ENCODE data around the gene PRPF38B.

PRPF38B gene

GRCh38 chr1:108734171-108734865 lies 42.2 kb downstream of the PRPF38B start:
- no peak for DNase-seq (ENCODE audit: low read depth)
- TF ChIP-seq, protein P1, sequence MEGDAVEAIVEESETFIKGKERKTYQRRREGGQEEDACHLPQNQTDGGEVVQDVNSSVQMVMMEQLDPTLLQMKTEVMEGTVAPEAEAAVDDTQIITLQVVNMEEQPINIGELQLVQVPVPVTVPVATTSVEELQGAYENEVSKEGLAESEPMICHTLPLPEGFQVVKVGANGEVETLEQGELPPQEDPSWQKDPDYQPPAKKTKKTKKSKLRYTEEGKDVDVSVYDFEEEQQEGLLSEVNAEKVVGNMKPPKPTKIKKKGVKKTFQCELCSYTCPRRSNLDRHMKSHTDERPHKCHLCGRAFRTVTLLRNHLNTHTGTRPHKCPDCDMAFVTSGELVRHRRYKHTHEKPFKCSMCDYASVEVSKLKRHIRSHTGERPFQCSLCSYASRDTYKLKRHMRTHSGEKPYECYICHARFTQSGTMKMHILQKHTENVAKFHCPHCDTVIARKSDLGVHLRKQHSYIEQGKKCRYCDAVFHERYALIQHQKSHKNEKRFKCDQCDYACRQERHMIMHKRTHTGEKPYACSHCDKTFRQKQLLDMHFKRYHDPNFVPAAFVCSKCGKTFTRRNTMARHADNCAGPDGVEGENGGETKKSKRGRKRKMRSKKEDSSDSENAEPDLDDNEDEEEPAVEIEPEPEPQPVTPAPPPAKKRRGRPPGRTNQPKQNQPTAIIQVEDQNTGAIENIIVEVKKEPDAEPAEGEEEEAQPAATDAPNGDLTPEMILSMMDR (IDR thresholded peaks at IDR 0.05; ENCODE audit: low read length, missing control alignments): no peak
- H3K4me3 ChIP-seq (replicated peaks; ENCODE audit: low read depth, low read length): no peak overlapping the region

- TF ChIP-seq, protein P1 (IDR thresholded peaks at IDR 0.05; ENCODE audit: low read length, missing control alignments): no peak
Observed at GRCh38 chr1:108742253-108742652, 50.1 kb downstream of the PRPF38B start.

GRCh38 chr1:108745980-108746381 lies 53.9 kb downstream of the PRPF38B start:
- TF ChIP-seq, protein P1 (IDR thresholded peaks at IDR 0.05; ENCODE audit: low read length, missing control alignments): no peak
- H3K4me3 ChIP-seq (replicated peaks; ENCODE audit: low read depth, low read length): no peak overlapping the region
- DNase-seq (ENCODE audit: low read depth): no peak

More at GRCh38 chr1:108742253-108742652, 50.1 kb downstream of the PRPF38B start:
- no peak overlapping the region for H3K4me3 ChIP-seq (replicated peaks; ENCODE audit: low read depth, low read length)
- DNase-seq (ENCODE audit: low read depth): no peak

DNA sequence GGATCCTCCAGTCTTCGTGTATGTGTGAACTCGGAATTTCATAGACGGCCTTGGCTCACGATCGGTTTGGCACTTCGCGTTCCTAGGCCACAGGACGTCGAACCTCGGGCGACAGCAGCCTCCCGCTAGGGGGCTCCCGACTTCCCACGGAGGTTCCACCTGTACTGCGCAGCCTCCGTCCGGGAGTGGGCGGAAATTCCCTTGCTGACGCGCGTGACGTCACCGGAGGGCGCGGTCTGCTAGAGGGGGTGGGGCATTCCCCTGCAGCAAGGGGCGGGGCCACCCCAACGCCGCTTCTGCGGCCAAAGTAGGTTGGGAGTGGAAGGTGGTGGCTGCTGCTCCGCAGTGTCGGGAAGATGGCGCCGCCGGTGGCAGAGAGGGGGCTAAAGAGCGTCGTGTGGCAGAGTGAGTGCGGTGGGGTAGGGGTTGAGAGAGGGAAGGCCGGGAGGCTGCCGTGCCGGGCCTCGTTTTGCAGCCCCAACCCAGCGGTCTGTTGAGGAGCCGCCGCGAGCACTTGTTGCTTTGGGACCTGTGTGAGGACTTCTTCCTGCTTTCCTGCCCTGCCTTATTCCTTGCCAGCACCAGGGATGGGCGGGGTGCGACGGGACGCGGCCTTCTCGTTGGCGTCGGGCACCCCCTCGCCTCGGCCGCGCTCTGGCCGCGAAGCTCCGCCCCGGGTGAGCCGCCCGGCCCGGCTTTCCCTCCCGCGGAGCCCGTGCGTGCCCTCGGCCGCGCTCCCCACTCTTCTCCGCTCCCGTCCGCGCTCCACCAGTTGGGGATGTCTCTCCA lies 54.5 kb downstream of the PRPF38B start, which contains the start of gene STXBP3:
TSS of gene STXBP3 (plus strand) at position 293 of the 789 bp plus-strand sequence. CDS start at position 357, 64 bp downstream.
- peak; percentile 99 for DNase-seq (ENCODE audit: low read depth)
- TF ChIP-seq, protein P1 (IDR thresholded peaks at IDR 0.05; ENCODE audit: low read length, missing control alignments): peak; percentile 97
- H3K4me3 ChIP-seq (replicated peaks; ENCODE audit: low read depth, low read length): peak within 1 kb of the TSS; percentile 91

DNA sequence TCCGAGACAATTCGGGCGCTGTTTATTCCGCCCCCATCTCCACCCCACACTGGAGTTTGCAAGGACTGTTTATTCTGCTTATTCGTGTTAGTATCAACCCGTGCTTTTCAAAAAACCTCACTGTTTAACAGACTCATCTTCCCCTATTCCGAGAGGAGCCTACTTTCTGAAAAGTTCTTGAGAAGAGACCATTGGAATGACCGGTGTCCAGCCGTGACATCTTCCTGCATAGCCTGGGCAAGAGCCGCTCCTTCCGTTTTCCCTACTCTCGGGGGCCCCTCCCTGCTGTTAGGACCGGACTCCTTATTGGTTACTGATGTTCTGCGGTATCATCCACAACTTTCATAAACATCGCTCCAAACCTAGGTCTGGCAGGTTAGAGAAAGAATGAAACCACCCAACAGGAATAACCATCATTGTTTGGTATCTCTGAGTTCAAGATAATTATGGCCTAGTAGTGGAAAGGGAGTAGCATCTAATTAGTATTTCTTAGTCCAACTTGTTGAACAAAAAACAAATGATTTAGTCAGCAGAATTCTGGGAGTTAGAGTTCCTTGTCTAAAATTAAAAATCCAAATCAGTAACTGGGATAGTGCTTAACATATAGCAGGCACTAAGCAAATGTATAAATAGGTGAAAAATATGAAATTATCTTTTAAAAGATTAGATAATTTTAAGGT lies 55.2 kb downstream of the PRPF38B start:
- H3K4me3 ChIP-seq (replicated peaks; ENCODE audit: low read depth, low read length): peak overlapping the region; percentile 91
- TF ChIP-seq, protein P1 (IDR thresholded peaks at IDR 0.05; ENCODE audit: low read length, missing control alignments): no peak
- DNase-seq (ENCODE audit: low read depth): peak; percentile 88

DNA sequence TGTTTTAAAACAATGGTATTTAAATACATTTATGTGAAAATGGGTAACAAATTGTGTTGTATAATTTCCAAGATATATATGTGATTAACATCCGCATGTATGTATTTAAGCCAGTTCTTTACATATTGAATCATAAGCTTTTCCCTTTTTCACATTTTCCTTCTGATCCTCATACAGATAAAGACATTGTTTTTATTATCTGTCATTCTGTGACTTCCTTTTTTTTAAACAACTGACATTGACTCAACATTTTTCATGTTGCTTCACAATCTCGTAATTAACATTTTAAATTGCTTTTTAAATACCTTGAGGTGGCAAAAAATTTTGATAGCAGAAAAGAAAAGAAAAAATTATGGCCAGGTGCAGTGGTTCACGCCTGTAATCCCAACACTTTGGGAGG lies 55.8 kb downstream of the PRPF38B start:
- peak overlapping the region; percentile 91 for H3K4me3 ChIP-seq (replicated peaks; ENCODE audit: low read depth, low read length)
- TF ChIP-seq, protein P1 (IDR thresholded peaks at IDR 0.05; ENCODE audit: low read length, missing control alignments): no peak
- DNase-seq (ENCODE audit: low read depth): no peak
